ENCODE results near the gene NECTIN2.

GRCh38 chr19:44846455-44847143 is 502 bp downstream of the NECTIN2 start:
- TF ChIP-seq, protein P1, sequence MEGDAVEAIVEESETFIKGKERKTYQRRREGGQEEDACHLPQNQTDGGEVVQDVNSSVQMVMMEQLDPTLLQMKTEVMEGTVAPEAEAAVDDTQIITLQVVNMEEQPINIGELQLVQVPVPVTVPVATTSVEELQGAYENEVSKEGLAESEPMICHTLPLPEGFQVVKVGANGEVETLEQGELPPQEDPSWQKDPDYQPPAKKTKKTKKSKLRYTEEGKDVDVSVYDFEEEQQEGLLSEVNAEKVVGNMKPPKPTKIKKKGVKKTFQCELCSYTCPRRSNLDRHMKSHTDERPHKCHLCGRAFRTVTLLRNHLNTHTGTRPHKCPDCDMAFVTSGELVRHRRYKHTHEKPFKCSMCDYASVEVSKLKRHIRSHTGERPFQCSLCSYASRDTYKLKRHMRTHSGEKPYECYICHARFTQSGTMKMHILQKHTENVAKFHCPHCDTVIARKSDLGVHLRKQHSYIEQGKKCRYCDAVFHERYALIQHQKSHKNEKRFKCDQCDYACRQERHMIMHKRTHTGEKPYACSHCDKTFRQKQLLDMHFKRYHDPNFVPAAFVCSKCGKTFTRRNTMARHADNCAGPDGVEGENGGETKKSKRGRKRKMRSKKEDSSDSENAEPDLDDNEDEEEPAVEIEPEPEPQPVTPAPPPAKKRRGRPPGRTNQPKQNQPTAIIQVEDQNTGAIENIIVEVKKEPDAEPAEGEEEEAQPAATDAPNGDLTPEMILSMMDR (IDR thresholded peaks at IDR 0.05; ENCODE audit: low read length): no peak
- TF ChIP-seq EZH2 (optimal IDR thresholded peaks at IDR 0.05; ENCODE audit: low read depth, low read length): no peak
